Stomach (tissue), 9 donors: Measurements from ENCODE around the gene MYO5A. TPM values are rescaled to one million over a fixed set of nuclear protein-coding genes. Genes with fewer than 3 reads are reported as not detected.
A peak's percentile ranks its signal among the peaks of the same experiment; 100 is the strongest.

Experiments
- DNase-seq, 2 donors: peaks; one replicate each; pipeline versions ENCODE4 v3.0.0 to v3.0.0-alpha.2; 2013 to 2019
- H3K27ac ChIP-seq, 5 donors: fragments of 200-600 bp in 4 of 5; sonication (generic) in 4 of 5; one replicate each; pipeline ENCODE4 v1.5.1; 2013 to 2019; ENCODE audit warnings: mild to moderate bottlenecking in 1 of 5, moderate library complexity in 1 of 5
- H3K27me3 ChIP-seq, 3 donors: fragments of 200-600 bp; sonication (generic); one replicate each; pipeline ENCODE4 v1.5.1; 2017 to 2019; ENCODE audit warnings: mixed run types in 1 of 3
- H3K36me3 ChIP-seq, 4 donors: fragments of 200-600 bp; sonication (generic); 1 replicate in 3 of 4; 2 replicates in 1 of 4; pipeline ENCODE4 v1.5.1; 2016 to 2019
- H3K4me1 ChIP-seq, 4 donors: fragments of 200-600 bp; sonication (generic); one replicate each; pipeline ENCODE4 v1.5.1; 2016 to 2019
- H3K4me3 ChIP-seq, 4 donors: fragments of 200-600 bp; sonication (generic) in 3 of 4; one replicate each; pipeline ENCODE4 v1.5.1; 2016 to 2019; ENCODE audit warnings: mild to moderate bottlenecking in 1 of 4
- H3K9me3 ChIP-seq, 4 donors: fragments of 200-600 bp; sonication (generic); one replicate each; pipeline ENCODE4 v1.5.1; 2016 to 2019
- EP300 ChIP-seq: sonication (generic); formaldehyde crosslinking; IDR thresholded peaks from one replicate; pipeline ENCODE4 v1.6.1; 2017; ENCODE audit warnings: antibody characterized with exemption
- POLR2A ChIP-seq, 4 donors: fragments of 450-650 bp; IDR thresholded peaks; one replicate each; pipeline ENCODE4 v1.6.1; 2016; ENCODE audit warnings: antibody characterized with exemption in 4 of 4, control low read depth in 2 of 4, mild to moderate bottlenecking in 1 of 4, moderate library complexity in 1 of 4
- POLR2AphosphoS5 ChIP-seq, 3 donors: sonication (generic); formaldehyde crosslinking; IDR thresholded peaks; one replicate each; pipeline ENCODE4 v1.6.1; 2016; ENCODE audit warnings: antibody characterized with exemption in 3 of 3
- WGBS, 5 donors: extraction: QIAGEN DNeasy Blood & Tissue Kit in 3 of 5; methylation state at CpG; one replicate each; pipeline versions ENCODE4 v1.1.5 to v1.1.7; 2013 to 2018; 5-methylcytosine and 5-hydroxymethylcytosine counted together
- intact Hi-C: fragments of 100-400 bp; cut with DNase I; formaldehyde crosslinking; loops from one replicate; pipeline ENCODE4 v1.15.1; 2023; ENCODE audit warnings: low total_unique reads
- polyA plus RNA-seq, 3 donors: library from polyadenylated mRNA; stranded (reverse); fragments of 200-250 nt; gene quantifications; one replicate each; pipeline ENCODE4 v1.2.3, GENCODE V29; 2013
- total RNA-seq, 5 donors: library from RNA; depleted of rRNA; stranded (reverse); fragments of >200 nt; gene quantifications; one replicate each; pipeline versions ENCODE4 v1.1.0 to v1.2.3, GENCODE V29; 2014 to 2016
- TF ChIP-seq, protein P1 (sequence below), 7 experiments: fragments of 450-650 bp in 4 of 7; fragments of 200-600 bp in 3 of 7; sonication (generic) in 3 of 7; IDR thresholded peaks; one replicate each; pipeline ENCODE4 v1.5.1; 2016 to 2019; ENCODE audit warnings: antibody characterized with exemption in 7 of 7, control low read depth in 2 of 7, mild to moderate bottlenecking in 1 of 7
- donor health status: healthy with polysubstance abuse.
- donor health status: Bipolar disorder and iron deficiency.
- donor health status: healthy.

Gene MYO5A
- total and polyA plus RNA-seq, 8 donors, result 1.2 to 26.2 (median 12.0) TPM

DNA sequence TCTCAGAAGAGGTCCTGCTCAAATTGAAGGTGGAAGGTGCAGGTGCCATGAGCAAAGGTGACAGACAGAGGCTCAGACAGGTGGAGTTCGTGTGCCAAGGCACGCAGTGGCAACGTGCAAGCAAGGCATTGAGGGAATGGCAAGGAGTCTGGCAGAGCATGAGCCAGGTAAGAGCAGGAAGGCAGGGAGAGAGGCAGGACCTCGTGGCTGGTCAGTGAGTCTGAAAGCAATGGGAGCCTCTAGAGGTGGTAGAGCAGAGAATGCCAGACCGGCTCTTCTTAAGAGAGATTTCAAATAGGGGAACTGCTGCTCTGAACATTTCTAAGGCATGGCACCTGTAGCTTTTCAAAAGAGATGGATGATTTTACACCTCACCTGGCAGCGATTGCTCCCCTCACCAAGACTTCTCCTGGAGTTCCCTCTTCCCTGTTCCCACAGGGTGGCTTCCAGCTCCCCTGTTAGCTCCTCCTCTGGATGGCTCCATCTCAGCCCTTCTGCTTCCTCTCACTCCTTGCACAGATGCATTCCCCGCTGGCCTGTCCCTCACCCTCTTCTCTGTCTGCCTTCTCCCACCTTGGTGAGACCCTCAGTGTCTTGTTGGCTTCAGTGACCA lies 235.8 kb downstream of the MYO5A start:
- peak overlapping the region; percentile 2 to 89 (median 27) for H3K27ac ChIP-seq
- DNase-seq, result peak in 1 of 2 donors; percentile 42
- no peak overlapping the region for H3K4me3 ChIP-seq
- intact Hi-C loops, result no loop called here
- H3K4me1 ChIP-seq, result peaks cover 26 to 57% (median 51%) of the 10 kb centered on the region in 4 donors
- H3K9me3 ChIP-seq, result no peaks in the 10 kb centered on the region
- WGBS, 5 donors, result 38 to 64% (median 47%) methylated on average over 7 of the region's 7 CpGs
- peaks cover 0 to 26% (median 12%) of the 10 kb centered on the region in 3 donors for H3K27me3 ChIP-seq
- H3K36me3 ChIP-seq, result no peaks in the 10 kb centered on the region
- TF ChIP-seq EP300 (no peak), POLR2AphosphoS5 (IDR thresholded peaks at IDR 0.05) (no peak), POLR2A (IDR thresholded peaks at IDR 0.05) (no peak)
- TF ChIP-seq, protein P1, sequence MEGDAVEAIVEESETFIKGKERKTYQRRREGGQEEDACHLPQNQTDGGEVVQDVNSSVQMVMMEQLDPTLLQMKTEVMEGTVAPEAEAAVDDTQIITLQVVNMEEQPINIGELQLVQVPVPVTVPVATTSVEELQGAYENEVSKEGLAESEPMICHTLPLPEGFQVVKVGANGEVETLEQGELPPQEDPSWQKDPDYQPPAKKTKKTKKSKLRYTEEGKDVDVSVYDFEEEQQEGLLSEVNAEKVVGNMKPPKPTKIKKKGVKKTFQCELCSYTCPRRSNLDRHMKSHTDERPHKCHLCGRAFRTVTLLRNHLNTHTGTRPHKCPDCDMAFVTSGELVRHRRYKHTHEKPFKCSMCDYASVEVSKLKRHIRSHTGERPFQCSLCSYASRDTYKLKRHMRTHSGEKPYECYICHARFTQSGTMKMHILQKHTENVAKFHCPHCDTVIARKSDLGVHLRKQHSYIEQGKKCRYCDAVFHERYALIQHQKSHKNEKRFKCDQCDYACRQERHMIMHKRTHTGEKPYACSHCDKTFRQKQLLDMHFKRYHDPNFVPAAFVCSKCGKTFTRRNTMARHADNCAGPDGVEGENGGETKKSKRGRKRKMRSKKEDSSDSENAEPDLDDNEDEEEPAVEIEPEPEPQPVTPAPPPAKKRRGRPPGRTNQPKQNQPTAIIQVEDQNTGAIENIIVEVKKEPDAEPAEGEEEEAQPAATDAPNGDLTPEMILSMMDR (IDR thresholded peaks at IDR 0.05), result no peak

DNA sequence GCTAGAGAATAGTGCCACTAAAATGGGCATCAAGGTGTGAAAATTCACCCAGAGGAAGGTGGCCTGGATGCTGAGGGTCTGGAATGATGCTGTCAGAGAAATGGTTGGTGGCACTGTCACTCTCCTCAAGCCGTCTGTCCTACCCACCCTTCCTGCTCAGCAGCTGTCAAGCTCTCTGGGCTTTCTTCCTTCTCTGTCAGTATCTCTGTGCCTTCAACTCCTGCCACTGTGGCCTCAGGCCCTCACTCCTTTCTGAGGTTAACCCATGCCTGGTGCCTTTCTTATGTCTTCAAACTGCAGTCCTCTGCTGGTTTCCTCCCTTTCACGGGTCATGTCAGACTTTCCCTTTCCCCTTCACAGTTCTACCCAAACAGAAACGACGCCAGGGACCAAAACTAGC lies 237.5 kb downstream of the MYO5A start:
- no peak for DNase-seq
- H3K36me3 ChIP-seq, result no peaks in the 10 kb centered on the region
- no peak for TF ChIP-seq POLR2A (IDR thresholded peaks at IDR 0.05)
- no peak for TF ChIP-seq EP300
- TF ChIP-seq, protein P1 (IDR thresholded peaks at IDR 0.05), result no peak
- TF ChIP-seq POLR2AphosphoS5 (IDR thresholded peaks at IDR 0.05), result no peak

DNA sequence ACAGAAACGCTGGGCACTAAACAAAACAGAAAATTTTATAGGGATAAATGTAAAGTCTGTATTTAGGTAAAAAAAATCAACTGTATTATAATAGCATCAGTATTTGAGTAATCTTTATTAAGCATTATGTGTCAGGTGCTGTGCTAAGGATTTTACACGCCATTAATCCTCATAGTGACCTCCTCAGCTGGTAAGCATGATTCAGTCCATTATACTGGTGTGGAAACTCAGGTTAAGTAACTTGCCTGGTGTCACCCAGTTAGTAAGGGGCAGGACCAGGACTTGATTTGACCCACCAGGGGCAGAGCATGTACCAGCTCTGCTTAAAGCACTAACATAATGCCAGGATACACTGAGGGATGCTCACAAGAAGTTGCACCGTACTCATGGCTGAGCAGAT lies 237.9 kb downstream of the MYO5A start:
- Histone ChIP-seq H3K36me3 (no peaks in the 10 kb centered on the region), H3K4me3 (no peak overlapping the region), H3K27me3 (peaks cover 0 to 25% (median 12%) of the 10 kb centered on the region in 3 donors), H3K9me3 (no peaks in the 10 kb centered on the region), H3K4me1 (peaks cover 24 to 64% (median 56%) of the 10 kb centered on the region in 4 donors), H3K27ac (peak overlapping the region in 1 of 5 donors; percentile 23)
- TF ChIP-seq, protein P1 (IDR thresholded peaks at IDR 0.05), result no peak
- TF ChIP-seq POLR2A (IDR thresholded peaks at IDR 0.05) (no peak), POLR2AphosphoS5 (IDR thresholded peaks at IDR 0.05) (no peak), EP300 (no peak)
- no peak for DNase-seq
- intact Hi-C loops, result no loop called here
- 89 to 92% (median 90%) methylated on average over 3 of the region's 3 CpGs for WGBS, 5 donors

More for the DNA sequence above, 237.5 kb downstream of the MYO5A start:
- Histone ChIP-seq H3K9me3 (no peaks in the 10 kb centered on the region), H3K27me3 (peaks cover 0 to 26% (median 12%) of the 10 kb centered on the region in 3 donors), H3K27ac (peak overlapping the region in 2 of 5 donors; percentile 13 to 23), H3K4me1 (peaks cover 26 to 67% (median 58%) of the 10 kb centered on the region in 4 donors), H3K4me3 (no peak overlapping the region)
- WGBS, 5 donors, result 64 to 75% (median 66%) methylated on average over 4 of the region's 4 CpGs
- intact Hi-C loops, result no loop called here

DNA sequence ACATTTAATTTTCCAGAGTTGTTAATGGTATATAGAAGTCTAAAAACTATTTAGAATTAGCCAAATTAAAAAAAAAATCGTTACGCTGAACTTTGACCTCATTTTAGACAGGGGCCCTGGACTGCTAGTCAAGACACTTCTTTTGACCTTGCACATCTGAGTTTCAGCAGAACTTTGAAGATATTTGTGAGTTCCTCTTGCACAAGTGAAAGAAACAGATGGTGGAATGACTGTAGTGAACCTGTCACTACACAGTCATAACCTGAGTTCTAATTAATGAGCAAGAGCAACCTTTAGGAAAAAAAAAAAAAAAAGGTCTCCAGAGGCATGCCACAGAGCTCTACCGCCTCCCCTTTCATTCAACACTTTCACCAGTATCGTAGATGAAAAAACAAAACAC lies 238.4 kb downstream of the MYO5A start:
- DNase-seq, result no peak
- no peak for TF ChIP-seq POLR2AphosphoS5 (IDR thresholded peaks at IDR 0.05)
- no peak for TF ChIP-seq EP300
- no peak for TF ChIP-seq POLR2A (IDR thresholded peaks at IDR 0.05)
- intact Hi-C loops, result no loop called here
- H3K9me3 ChIP-seq, result no peaks in the 10 kb centered on the region
- H3K4me3 ChIP-seq, result no peak overlapping the region
- H3K27ac ChIP-seq, result peak overlapping the region in 2 of 5 donors; percentile 86 to 88
- 40 to 75% (median 62%) methylated on average over 4 of the region's 4 CpGs for WGBS, 5 donors
- H3K4me1 ChIP-seq, result peaks cover 20 to 59% (median 51%) of the 10 kb centered on the region in 4 donors
- H3K27me3 ChIP-seq, result peaks cover 0 to 20% (median 7%) of the 10 kb centered on the region in 3 donors
- H3K36me3 ChIP-seq, result no peaks in the 10 kb centered on the region

DNA sequence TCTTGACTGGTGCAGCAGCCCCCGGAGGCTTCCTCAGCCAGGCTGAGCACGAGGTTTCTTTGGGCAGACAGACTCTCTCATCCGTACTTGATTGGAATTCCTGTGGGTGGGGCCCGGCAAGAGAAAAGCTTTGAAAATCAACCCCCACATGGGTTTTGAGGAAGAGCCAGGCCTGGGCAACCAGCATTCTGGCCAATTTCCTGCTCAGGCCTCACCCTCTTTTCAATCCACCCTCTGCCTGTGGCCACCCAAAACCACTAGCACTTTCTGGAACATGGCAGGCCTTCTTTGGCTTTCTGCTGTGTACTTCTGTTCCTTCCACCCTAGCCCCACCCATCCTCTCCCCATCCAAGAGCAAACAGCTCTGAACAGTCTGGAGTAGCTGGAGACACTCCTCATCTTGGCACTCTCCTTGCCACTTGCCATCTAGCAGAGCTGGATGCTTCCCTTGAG lies 239.0 kb downstream of the MYO5A start:
- Histone ChIP-seq H3K4me1 (peaks cover 17 to 53% (median 45%) of the 10 kb centered on the region in 4 donors), H3K27me3 (peaks cover 0 to 14% (median under 1%) of the 10 kb centered on the region in 3 donors), H3K9me3 (no peaks in the 10 kb centered on the region), H3K36me3 (no peaks in the 10 kb centered on the region), H3K4me3 (no peak overlapping the region), H3K27ac (peak overlapping the region; percentile 74 to 93 (median 86))
- 29 to 56% (median 44%) methylated on average over 4 of the region's 4 CpGs for WGBS, 5 donors
- peak in 1 of 2 donors; percentile 66 for DNase-seq
- TF ChIP-seq, protein P1 (IDR thresholded peaks at IDR 0.05), result no peak
- peak in 2 of 3 donors; percentile 34 to 52 for TF ChIP-seq POLR2AphosphoS5 (IDR thresholded peaks at IDR 0.05)
- intact Hi-C loops, result no loop called here
